ENCODE results near the gene SERPINI1.

SERPINI1 gene

DNA sequence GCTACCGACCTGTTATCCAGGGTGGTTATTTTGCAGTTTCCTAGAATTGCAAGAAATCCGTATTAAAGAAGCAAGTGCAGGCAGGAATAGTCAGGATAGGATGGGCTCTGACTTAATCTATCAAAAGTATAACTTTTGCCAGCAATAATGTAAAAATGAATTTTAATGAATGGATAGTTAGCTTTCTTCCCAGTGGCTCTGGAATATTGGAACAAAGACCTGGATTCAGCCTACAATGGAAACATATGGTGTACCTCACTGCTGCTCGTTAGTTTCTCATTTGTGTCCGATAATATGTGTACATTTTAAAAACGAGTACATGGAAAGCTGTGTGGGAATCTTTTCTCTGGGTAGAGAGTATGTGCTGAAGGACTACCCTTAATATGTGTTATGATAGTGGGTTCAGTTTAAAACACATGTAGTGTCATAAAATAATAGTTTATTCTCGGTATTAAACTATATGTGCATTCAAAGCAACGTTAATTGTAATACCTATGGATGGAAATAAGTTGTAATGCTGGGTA lies 805 bp downstream of the SERPINI1 start:
- no peak for DNase-seq

DNA sequence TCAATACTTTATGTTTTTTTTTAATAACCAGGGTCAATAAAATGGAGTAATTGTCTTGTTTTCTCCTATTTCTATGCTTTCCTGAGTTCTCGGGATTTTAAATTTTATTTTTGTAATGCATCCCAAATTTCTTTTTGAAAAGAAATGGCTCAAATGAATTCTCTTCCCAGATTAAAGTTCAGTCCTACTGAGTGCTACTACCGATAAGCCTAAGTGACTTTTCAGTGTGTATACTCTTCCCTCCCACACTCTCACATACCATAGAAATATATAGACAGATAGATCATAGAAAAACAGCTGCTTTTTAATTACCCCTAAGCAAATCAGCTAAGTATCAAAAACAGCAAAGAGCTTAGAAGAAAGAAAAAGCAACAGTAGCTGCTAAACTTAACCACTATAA lies 1.5 kb downstream of the SERPINI1 start:
- DNase-seq, result no peak

DNA sequence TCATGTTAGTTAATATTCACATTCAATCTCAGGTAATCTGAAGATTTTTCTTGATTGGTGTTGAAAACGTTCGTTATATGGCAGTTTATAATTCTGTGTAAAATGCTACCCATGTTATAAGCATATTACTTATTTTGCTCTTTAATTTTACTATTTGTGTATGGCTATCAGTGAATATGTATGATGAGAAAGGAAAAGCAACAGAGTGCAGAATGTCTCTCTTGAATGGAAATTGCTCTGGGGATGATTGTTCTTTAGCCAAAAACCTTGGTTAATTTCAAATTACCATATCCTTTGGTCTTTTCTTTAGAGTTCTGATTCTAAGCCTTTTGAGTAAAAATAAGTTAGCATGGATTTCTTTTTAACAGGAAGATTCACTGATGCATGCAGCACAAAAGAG lies 2.5 kb downstream of the SERPINI1 start:
- DNase-seq, result no peak

DNA sequence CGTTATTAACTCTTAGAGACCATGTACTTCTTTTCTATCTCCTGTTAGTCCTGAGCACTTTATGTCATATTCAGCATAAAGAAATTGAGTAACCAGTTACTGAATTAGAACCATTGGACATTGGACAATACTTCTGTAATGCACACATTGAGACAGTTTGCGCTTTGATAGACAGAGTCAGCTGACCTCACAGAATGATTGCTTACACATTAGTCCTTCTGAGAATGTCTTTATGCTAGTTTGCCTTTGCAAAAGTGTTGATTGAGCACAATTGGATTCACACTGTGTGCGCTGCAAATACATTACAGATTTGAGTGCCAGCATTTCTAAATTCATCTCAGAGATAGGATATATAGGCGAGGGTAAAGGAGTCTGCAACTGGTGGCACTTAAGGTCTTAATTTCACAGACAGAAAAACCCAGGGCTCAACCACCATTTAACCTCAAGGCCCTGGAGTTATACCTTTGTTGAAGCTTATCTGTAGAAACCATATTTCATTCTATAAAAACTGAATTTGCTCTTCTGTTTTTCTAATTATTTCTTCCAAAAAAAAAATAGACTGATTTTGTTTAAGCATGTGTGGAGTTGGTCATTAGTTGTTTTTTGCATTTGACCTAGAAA lies 3.8 kb downstream of the SERPINI1 start:
- no peak for DNase-seq

DNA sequence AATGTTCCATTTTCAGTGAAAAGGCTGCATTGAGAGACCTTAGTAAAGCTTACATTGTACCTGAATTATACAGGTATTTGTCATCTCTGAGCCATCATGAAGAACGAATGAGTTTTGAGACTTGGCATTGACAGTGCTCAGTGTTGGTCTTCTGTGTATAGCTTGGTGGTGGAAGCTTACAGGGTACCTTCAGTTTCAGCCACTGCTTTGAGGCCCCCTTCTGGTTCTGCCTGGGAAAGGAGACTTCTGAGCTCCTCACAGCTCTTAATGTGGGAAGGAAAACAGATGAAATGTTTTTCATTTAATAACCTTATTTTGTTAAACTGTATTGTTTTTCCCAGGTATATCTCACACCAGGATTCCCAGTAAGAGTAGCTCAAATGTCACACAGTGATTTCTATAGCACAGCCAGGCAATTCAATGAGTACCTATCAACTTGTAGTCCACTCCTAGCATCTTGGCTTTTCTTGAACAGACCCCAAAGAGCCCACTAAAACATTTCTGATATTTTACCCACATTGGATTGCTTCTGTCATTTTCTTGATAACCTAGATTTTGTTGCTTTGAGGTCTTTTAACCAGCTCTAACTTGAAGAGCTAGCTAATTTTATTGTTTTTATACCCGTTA lies 5.6 kb downstream of the SERPINI1 start:
- DNase-seq, result peak in 2 of 5 experiments; percentile 3 to 46

DNA sequence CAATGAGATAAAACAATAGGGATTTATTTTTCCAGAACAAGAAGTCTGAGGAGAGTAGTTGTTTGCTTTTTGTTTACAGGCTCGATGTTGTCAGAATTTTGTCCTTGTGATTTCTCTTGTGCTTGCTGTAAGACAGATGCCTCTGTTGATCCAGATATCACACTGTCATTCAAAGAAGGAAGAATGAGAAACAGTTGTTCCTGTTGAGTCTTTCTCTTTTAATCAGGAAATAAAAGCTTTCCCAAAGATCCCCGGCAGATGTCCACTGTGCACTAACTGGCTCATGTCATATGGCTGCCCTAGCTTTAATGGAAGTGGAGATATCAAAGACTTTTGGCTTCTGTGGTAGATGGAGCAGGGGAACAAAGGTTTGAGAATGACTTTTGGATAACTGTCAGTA lies 6.8 kb downstream of the SERPINI1 start:
- DNase-seq, result no peak

DNA sequence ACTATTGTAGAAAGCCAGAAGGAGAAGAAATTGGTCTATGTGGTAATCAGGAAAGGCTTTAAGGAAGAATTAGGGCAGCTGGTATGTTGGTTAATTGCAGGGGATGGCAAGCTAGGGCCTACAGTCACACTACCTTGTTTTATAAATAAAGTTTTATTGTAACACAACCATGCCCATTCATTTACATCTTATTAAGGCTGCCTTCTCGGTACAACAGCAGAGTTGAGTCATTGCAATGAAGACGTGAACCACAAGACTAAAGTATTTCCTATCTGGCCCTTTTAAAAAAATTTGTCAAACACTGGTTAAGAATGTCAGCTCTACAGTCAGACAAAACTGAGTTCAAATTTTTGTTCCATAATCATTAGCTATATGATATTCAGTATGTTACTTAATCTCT lies 8.3 kb downstream of the SERPINI1 start:
- DNase-seq, result peak in 1 of 5 experiments; percentile 51

DNA sequence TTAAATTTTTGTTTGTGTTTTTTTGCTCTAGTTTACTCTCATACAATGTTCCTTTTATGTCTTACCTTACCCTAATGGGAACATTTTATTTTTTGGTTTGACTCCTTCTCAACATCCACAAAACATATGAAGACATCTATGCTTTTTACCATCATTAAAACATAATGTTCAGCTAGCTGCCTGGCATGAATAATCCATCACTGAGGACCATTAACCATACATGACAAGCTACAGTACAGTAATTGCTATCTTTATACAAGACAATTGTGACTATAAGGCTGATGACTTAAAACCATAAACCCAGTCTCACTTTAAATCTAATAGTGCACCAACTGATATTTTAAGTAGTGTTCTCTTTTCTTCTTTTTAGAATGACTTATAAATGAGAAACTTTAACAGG lies 13.7 kb downstream of the SERPINI1 start:
- no peak for DNase-seq

DNA sequence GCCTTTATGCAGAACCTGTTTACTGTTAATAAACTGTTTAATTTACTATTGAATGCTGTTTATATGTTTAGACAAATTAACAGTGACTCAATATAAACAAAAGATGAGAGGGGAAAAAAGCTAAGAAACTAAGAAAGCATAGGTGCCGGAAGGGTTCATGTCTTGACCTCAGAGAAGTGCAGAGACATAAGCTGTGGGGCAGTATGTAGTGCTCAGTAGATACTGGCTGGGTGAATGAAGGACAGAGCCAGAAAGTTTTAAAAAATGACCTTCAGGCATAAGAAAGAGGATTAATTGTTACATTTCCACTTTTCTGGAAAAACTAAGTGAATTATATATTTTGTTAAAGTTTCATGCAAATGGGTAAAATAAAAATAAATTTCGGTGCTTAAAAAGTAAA lies 14.2 kb downstream of the SERPINI1 start:
- no peak for DNase-seq

DNA sequence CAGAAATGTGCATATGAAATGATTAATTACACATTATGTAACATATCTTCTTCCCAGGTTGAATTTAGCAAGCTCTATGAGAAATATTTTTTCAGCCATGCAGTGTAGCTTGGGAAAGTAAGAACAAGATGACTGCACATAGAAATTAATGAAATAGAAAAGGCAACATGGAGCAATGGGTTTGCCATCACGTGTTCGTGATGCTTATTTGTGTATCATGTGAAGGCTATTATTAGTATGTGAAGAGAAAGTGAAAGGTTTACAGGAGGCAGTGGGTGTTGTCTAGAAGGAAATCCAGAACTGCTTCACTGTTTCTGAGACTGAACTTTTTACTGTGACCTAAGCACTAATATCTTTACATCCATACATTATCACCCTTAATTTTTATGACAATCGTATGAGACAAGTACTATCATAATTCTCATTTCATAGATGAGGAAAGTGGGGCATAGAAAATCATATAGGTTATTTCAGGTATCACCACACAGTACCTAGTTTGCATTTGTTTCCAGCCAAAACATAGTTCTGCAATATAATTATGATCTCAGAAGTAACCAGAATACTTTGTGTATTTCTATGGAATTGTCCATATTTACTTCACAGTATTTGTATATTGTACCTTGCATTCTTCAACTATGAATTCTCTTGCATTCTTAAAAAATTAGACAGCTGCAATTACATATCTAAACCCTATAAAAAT lies 14.9 kb downstream of the SERPINI1 start:
- DNase-seq, result peak in 1 of 5 experiments; percentile 13

DNA sequence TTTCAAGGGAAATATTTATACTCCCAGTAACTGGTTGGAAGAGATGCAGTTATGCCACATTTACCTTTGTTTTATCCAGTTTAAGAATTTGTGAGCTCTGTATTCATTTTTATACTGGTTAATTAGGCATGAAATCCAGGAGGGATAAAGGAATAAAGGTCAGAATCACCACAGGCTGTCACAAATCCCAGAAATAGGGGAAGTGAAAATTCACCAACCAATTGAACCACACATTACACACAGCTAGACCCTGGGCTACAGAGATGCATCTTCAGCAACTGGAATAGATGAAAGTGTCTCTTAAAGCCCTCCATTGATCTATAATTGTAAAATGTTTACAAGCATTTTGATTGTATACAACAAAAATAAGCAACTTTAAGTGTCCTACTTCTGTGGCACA lies 18.5 kb downstream of the SERPINI1 start:
- no peak for DNase-seq

DNA sequence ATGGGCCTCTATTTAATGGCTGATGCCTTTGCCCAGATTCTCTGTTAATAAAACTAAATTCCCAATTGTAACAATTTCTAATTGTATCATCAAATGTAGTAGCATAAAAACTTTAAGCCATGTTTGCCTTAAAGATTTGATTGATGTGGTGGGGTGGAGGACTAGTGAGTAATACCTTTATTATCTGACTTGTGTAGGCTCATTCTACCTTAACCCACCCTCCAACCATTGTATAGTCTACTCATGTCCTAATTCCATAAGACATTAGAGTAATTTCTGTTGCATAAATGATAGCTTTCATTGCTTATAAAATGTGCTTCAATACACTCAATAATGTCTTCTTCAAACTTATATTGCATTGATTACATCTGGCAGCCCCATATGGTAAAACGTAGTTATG lies 25.8 kb downstream of the SERPINI1 start:
- no peak for DNase-seq

DNA sequence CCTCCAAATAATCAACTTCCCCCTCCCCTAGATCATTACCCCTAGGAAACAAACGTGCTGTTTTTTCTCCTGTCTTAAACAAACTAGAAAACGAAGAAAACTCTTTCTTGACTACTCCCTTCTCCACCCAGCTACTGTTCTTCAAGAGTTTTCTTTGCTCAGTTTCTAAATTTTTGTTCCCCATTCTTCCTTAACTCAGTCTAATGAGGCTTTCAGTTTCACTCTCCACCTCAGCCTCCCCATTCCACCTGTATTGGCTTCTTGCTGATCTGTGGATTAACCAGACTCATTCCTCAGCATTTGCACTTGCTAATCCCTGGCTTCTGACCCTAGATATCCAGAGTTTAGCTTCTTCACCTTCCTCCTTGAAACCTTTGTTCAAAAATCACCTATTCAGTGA lies 26.8 kb downstream of the SERPINI1 start:
- no peak for DNase-seq

DNA sequence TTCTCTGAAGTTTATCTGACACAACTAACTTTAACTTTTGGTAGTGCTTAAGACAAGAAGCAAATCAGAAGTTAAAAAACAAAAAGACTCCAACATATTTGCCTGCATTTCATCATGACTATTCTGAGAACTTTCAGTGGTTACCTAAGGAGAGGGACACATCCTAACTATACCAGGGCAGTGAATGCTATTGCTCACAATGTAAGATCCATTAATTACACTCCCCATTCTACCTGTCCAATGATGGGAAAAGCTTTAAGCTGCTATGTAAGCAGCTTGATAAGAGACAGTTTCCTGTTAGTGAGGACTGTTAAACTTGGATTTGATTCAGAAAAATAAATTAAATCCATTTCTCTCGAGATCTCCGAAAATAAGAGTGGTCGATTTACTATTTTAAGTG lies 37.5 kb downstream of the SERPINI1 start:
- DNase-seq, result no peak

DNA sequence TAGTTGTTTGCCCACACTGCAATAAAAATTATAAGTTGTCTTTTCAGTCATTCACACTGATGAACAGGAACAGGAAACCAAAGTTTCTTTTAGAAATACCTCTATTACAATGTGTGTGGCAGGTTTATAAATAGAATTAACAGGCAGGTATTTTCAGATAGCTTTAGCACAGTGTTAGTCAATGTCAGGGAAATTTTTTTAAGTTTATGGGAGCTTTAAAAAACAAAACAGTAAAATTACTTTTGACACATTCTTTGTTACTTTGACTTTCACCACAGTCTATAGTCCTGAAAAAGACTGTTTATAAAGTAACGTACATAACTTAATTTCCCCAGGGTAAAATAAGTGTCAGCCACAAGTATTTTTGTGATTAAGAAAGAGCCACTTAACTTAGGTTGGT lies 38.1 kb downstream of the SERPINI1 start:
- DNase-seq, result no peak

DNA sequence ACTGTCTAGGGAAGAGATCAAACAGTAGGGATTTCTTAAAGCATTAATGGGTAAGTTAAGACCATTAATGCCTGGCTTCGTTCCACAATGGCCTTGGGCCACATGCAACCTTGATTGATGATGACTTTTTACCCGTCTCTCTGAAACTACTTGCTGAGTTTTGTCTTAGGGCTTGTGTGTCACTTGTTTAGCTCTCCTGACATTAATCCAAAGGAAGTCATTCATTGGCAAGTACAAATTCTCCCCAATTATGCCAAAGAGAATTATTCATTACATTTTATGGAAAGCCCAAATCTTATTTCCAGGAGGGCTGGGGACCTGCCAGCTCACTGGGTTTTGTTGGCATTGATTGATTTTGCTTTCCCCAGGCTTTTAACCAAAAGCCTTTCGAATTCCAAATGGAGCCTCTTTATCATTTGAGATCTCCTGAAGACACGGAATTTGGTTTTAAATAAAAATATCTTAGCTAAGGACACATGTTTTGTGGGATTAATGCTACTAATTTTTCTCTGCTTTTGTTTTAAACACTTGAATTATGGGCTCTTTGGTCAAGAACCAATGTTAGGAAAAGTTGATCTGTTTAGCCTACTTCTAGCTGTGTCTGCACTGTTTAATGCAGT lies 40.7 kb downstream of the SERPINI1 start:
- DNase-seq, result no peak

DNA sequence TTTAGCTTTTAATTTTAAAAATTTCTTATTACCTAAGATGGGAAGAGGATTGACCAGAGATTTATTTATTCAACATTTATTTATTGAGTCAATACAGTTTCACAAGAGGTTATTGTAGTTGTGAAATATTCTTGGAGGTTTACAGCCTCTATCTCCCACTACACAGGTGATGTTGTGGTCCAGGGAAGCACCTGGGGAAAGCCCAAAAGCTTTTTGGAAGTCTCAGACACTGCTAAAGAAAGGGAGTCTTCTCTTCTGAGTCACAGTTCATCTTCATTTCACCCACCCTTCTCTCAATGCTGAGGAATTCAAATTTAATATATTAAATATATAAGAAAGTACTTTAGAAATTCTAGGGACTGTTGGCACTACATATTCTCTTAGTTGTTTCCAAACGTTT lies 41.8 kb downstream of the SERPINI1 start:
- no peak for DNase-seq

DNA sequence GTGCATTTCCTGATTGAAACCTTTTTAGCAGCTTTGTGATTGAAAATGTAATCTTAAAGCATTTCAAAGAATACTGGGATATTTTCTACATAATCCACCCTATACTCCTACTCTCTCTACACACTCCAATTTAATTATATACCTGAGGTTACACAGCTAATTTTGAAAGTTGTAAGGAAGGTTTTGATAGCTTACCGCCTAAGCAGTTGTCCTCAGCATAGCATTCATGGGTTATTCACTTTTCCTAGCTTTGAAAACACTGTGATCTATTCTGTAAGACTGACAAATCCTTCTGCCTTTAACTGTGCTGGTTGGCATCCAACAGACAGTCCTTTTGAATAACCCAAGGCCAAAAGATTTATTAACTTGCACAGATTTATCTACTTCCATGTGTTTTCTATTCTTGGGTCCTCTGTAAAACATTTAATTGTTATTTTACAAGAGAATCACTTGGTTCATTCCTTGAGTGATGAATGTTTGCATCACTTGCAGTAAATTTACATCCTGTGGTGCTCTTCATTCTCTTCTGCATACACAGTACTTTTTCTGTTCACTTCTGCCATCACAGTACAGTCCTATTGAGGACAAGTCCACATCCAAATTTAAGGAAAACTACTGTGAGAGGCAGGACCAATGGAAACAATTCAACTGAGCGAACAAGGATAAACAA lies 44.8 kb downstream of the SERPINI1 start:
- no peak for DNase-seq

DNA sequence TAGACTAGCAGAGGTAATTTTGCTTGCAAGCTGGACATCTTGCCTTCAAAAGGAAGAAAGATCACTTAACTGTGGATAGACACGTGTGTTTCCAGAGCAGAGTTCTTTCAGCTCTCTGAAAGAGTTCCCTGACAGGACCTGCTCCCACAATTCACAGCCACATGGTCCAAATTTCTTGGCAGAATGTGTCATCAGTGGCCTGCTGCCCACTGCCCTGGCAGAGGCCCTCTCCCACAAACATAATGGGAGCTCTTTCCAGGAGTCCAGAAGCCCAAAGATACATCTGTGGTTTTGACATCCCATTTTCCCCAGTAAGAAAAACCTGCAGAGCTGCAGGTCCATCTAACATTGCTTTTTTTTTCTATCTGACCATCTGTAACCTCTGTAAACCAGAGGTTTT lies 48.3 kb downstream of the SERPINI1 start:
- DNase-seq, result no peak

DNA sequence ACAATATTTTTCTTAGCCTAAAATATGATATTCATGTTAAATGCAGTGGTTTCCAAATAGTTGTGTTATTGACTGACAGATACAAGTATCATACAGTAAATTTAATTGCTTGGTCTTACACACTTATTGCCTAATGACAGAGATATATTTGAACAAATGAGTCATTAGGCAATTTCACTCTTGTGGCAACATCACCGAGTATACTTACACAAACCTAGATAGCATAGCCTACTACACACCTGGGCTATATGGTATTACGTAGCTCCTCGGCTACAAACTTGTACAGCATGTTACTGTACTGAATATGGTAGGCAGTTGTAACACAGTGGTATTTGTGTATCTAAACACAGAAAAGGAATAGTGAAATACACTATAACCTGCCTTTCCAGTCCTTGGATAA lies 50.3 kb downstream of the SERPINI1 start:
- no peak for DNase-seq

DNA sequence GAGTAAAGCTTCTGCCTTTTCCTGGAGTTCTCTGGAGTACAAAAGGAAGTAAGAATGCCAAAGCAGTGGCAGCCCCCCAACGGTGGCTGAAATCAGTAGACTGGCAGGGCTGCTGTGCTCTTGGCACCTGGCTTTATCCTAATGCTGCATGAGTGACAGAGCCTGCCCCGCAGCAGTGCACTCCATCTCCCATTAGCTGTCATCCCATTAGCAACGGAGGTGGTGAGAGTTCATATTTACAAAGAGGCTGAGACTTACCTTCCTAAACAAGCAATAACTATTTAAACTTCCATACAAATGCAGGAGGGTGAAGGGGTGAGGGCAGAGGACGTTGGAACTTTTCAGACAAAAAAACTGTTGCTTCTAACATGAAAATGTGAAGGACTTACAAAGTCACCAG lies 51.9 kb downstream of the SERPINI1 start:
- DNase-seq, result no peak

DNA sequence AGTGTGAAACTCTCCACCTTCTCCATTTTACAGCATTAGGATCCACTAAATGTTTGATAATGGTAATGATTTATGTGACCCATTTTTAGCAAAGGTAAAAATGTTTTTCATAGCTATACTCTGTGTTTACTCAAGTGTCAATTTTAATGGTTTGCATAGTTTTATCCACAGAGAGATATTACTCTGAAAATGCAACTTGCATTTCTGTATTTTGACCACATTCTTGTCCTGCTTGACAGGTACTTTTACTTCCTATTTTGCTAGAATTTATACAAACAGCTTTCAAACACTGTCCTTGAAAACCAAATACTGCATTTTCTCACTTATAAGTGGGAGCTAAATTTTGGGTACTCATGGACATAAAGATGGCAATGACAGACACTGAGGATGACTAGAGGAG lies 62.9 kb downstream of the SERPINI1 start:
- no peak for DNase-seq

DNA sequence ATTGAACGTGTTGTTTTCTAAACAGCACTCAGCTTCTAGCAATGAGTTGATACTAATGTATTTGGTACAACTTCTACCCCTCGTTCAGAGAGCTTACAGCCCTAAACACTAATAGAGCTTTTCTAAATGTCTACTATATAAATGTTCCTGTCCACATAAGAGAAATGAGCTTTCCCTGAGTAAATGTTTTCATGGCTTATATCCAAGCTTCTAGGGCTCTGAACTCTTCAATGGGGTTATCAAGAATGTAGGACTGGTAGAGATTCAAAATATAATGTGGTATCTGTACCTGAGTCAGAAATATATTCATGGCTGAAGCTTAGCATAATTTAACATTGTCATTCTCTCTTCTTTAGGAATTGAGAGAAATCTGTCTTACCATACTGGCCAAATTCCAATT lies 73.4 kb downstream of the SERPINI1 start:
- DNase-seq, result no peak

All from T-helper 2 cell (primary cell).